ENCODE results near the gene EYS. TPM values are rescaled to one million over a fixed set of nuclear protein-coding genes. Genes with fewer than 3 reads are reported as not detected.

Gene EYS
- total RNA-seq, 2 donors from 2014 or later = 0.18 to 3.5 TPM

DNA sequence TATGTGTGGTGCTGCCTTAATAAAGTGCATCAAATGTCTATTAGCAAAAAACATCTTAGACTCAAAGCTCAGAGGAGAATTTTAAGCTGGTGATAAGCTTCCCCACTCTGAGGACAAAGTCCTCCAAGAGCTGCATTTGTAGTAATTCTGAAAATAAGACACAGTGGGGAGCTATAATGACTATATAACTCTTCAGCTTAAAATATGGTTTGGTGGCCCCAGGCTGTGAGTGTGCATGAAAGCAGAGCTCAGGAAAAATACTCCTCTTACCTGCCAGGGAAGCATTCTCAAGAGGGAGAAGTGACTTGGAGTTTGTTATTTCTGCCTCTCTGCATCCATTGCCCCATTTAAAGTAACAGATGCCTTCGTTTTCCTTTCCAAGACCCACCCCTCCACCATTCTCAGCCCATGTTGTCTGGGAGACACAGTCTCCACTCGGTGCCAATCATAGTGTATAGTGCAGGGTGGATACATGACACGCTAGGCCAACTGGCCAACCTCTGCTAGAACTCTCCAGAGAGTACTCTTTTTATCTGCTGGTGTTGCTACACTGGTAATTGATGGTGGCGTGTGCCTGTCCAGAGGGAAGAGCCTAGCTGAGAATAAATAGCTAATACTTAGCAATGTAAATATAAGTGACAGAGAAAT lies 1842.2 kb downstream of the EYS start:
- H3K4me3 ChIP-seq = no peak overlapping the region
- H3K27me3 ChIP-seq (replicated peaks; ENCODE audit: insufficient read depth) = no peaks in the 10 kb centered on the region
- H3K27ac ChIP-seq = no peak overlapping the region
- TF ChIP-seq POLR2AphosphoS5 (IDR thresholded peaks at IDR 0.05) = no peak
- intact Hi-C loops (cut with DNase I) = no loop called here
- no peaks in the 10 kb centered on the region for H3K9me3 ChIP-seq
- DNase-seq (ENCODE audit: low spot score) = no peak
- WGBS = 83% methylated on average over 4 of the region's 4 CpGs
- H3K36me3 ChIP-seq = no peaks in the 10 kb centered on the region
- no peaks in the 10 kb centered on the region for H3K4me1 ChIP-seq (replicated peaks)

DNA sequence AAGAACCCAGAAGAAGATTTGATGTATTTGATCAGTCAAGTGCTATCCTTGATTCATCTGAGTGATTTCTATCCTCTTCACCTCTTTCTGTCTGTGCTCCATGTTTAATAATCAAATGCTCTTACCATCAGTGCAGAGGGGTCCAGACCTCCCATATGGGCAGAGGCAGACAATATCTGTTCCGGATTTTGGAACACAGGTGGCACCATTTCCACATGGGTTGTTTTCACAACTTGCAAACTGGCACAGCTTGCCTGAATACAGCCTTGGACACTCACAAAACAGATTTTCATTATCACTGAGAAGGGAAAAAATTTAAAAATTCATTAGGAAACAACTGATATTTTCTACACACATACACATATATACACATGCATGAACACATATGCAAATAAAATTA lies 1843.0 kb downstream of the EYS start:
- WGBS = 83% methylated on average over 1 of the region's 1 CpG
- intact Hi-C loops (cut with DNase I) = no loop called here
- TF ChIP-seq POLR2AphosphoS5 (IDR thresholded peaks at IDR 0.05) (no peak), POLR2A (IDR thresholded peaks at IDR 0.05) (no peak)
- TF ChIP-seq, protein P1, sequence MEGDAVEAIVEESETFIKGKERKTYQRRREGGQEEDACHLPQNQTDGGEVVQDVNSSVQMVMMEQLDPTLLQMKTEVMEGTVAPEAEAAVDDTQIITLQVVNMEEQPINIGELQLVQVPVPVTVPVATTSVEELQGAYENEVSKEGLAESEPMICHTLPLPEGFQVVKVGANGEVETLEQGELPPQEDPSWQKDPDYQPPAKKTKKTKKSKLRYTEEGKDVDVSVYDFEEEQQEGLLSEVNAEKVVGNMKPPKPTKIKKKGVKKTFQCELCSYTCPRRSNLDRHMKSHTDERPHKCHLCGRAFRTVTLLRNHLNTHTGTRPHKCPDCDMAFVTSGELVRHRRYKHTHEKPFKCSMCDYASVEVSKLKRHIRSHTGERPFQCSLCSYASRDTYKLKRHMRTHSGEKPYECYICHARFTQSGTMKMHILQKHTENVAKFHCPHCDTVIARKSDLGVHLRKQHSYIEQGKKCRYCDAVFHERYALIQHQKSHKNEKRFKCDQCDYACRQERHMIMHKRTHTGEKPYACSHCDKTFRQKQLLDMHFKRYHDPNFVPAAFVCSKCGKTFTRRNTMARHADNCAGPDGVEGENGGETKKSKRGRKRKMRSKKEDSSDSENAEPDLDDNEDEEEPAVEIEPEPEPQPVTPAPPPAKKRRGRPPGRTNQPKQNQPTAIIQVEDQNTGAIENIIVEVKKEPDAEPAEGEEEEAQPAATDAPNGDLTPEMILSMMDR (IDR thresholded peaks at IDR 0.05) = no peak
- no peak overlapping the region for H3K27ac ChIP-seq
- no peaks in the 10 kb centered on the region for H3K27me3 ChIP-seq (replicated peaks; ENCODE audit: insufficient read depth)
- H3K4me1 ChIP-seq (replicated peaks) = no peaks in the 10 kb centered on the region
- no peaks in the 10 kb centered on the region for H3K9me3 ChIP-seq
- no peak overlapping the region for H3K4me3 ChIP-seq
- no peak for DNase-seq (ENCODE audit: low spot score)
- H3K36me3 ChIP-seq = no peaks in the 10 kb centered on the region

DNA sequence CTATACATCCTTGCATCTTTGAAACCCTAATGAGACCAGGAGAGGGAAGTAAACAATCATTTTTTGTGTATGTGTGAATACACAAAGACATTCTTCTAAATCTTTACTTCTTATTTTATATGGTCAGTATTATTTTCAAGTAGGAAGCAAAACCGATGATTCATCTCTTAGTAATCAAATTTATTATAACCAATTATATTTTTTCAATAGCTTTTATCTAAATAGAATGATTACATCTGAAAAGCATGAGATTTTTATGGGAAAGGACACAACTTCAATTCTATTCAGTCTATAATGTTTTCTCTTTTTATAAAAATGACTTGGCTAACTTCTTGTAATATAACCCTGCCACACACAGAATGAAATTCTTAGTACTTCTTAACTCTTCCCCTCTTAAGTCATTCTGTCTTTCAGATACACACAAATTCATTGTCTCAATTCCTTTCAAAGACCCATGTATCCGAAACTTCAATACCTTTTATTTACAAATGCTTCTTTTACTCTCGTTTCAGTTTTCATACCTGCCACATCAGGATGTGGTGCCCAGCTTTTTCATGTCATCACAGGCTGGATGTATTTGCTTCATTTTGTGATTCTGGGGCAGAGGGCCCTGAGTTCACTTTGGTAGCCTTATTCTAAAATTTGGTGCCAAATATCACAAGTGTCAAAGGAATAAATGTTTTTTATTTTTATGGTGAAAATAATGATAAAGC lies 1844.4 kb downstream of the EYS start:
- no peak for DNase-seq (ENCODE audit: low spot score)
- Histone ChIP-seq H3K9me3 (no peaks in the 10 kb centered on the region), H3K27ac (no peak overlapping the region), H3K36me3 (no peaks in the 10 kb centered on the region), H3K4me1 (replicated peaks) (no peaks in the 10 kb centered on the region), H3K4me3 (no peak overlapping the region), H3K27me3 (replicated peaks; ENCODE audit: insufficient read depth) (no peaks in the 10 kb centered on the region)
- intact Hi-C loops (cut with DNase I) = no loop called here
- WGBS = 28% methylated on average over 3 of the region's 3 CpGs
- TF ChIP-seq POLR2A (IDR thresholded peaks at IDR 0.05) = no peak
- TF ChIP-seq, protein P1 (IDR thresholded peaks at IDR 0.05) = no peak

- Histone ChIP-seq H3K27ac (no peak overlapping the region), H3K4me1 (replicated peaks) (no peaks in the 10 kb centered on the region), H3K36me3 (no peaks in the 10 kb centered on the region), H3K9me3 (no peaks in the 10 kb centered on the region), H3K27me3 (replicated peaks; ENCODE audit: insufficient read depth) (no peaks in the 10 kb centered on the region), H3K4me3 (no peak overlapping the region)
- 77% methylated on average over 4 of the region's 4 CpGs for WGBS
- TF ChIP-seq POLR2A (IDR thresholded peaks at IDR 0.05) (no peak), POLR2AphosphoS5 (IDR thresholded peaks at IDR 0.05) (no peak)
- TF ChIP-seq, protein P1 (IDR thresholded peaks at IDR 0.05) = no peak
- DNase-seq (ENCODE audit: low spot score) = no peak
- intact Hi-C loops (cut with DNase I) = no loop called here
Measured at GRCh38 chr6:63859528-63859927, 1847.5 kb downstream of the EYS start.

DNA sequence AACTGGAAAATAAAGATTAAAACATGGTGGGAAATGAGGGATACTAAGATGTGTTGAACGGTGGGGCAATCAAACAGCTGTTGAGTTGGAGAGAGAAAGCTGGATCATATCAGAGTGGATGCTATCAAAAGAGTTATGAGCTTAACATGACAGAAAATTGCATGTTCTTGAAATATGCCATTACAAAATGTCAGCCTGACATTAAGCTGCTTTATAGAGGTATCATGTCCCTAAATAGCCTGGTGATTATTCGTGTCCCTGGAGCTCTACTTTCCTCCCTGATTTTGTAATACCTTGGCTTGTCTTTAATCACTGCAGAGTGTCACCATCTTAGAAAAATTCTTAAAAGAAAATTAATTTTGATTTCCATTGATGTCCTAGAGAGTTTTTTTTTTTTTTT lies 1848.3 kb downstream of the EYS start:
- H3K4me3 ChIP-seq = no peak overlapping the region
- intact Hi-C loops (cut with DNase I) = no loop called here
- no peak overlapping the region for H3K27ac ChIP-seq
- no peaks in the 10 kb centered on the region for H3K36me3 ChIP-seq
- 87% methylated on average over 2 of the region's 2 CpGs for WGBS
- no peaks in the 10 kb centered on the region for H3K9me3 ChIP-seq
- TF ChIP-seq, protein P1 (IDR thresholded peaks at IDR 0.05) = no peak
- TF ChIP-seq POLR2A (IDR thresholded peaks at IDR 0.05) = no peak
- no peak for TF ChIP-seq POLR2AphosphoS5 (IDR thresholded peaks at IDR 0.05)
- DNase-seq (ENCODE audit: low spot score) = no peak
- no peaks in the 10 kb centered on the region for H3K27me3 ChIP-seq (replicated peaks; ENCODE audit: insufficient read depth)
- no peaks in the 10 kb centered on the region for H3K4me1 ChIP-seq (replicated peaks)
